Esophagus squamous epithelium (tissue), 4 donors: Measurements from ENCODE around the gene ROR1.

Experiments
- CTCF ChIP-seq, 6 experiments: fragments of 450-650 bp in 4 of 6; fragments of 200-600 bp in 2 of 6; sonication (generic) in 2 of 6; IDR thresholded peaks; one replicate each; pipeline ENCODE4 v1.5.1; 2016 to 2019; ENCODE audit warnings: antibody characterized with exemption in 6 of 6, mild to moderate bottlenecking in 4 of 6, moderate library complexity in 4 of 6
- POLR2A ChIP-seq, 4 donors: fragments of 450-650 bp; IDR thresholded peaks; one replicate each; pipeline ENCODE4 v1.6.1; 2017; ENCODE audit warnings: antibody characterized with exemption in 4 of 4, mild to moderate bottlenecking in 4 of 4, moderate library complexity in 3 of 4

DNA sequence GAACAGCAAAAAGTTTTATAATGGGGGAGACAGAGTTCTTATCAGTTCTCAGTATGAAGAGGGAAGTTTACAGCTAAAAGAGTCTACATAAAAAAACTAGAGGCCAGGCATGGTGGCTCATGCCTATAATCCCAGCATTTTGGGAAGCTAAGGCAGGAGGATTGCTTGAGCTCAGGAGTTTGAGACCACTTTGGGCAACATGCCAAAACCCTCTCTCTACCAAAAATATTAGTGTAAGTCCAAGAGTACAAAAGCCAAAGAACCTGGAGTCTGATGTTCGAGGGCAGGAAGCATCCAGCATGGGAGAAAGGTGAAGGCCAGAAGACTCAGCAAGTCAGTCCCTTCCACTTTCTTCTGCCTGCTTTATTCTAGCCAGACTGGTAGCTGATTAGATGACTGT, 35.0 kb upstream of the ROR1 start:
- TF ChIP-seq CTCF (IDR thresholded peaks at IDR 0.05) = no peak
- no peak for TF ChIP-seq POLR2A (IDR thresholded peaks at IDR 0.05)
